WTC11 (cell line): ENCODE results near the gene POFUT2.

Source experiments
- ZNF138 ChIP-seq: sonication (generic); formaldehyde crosslinking; conservative IDR thresholded peaks from 2 replicates; pipeline ENCODE4 v1.8.1; 2022; ENCODE audit warnings: mild to moderate bottlenecking, moderate library complexity, missing genetic modification reagents
- TF ChIP-seq, protein P1 (sequence below): sonication (generic); formaldehyde crosslinking; IDR thresholded peaks from 2 replicates; pipeline ENCODE4 v1.8.1; 2023; ENCODE audit warnings: mild to moderate bottlenecking, missing genetic modification reagents, moderate library complexity
- TF ChIP-seq, protein P2 (sequence below): fragments of 200-600 bp; IDR thresholded peaks from 2 replicates; pipeline ENCODE4 v1.8.0; 2022; ENCODE audit warnings: antibody characterized with exemption
- TF ChIP-seq, protein P3 (sequence below): sonication (generic); formaldehyde crosslinking; IDR thresholded peaks from 2 replicates; pipeline ENCODE4 v1.8.0; 2022; ENCODE audit warnings: mild to moderate bottlenecking, missing genetic modification reagents

- TF ChIP-seq, protein P1, sequence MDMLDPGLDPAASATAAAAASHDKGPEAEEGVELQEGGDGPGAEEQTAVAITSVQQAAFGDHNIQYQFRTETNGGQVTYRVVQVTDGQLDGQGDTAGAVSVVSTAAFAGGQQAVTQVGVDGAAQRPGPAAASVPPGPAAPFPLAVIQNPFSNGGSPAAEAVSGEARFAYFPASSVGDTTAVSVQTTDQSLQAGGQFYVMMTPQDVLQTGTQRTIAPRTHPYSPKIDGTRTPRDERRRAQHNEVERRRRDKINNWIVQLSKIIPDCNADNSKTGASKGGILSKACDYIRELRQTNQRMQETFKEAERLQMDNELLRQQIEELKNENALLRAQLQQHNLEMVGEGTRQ (CRISPR knock-in tag) = no peak
- TF ChIP-seq, protein P2, sequence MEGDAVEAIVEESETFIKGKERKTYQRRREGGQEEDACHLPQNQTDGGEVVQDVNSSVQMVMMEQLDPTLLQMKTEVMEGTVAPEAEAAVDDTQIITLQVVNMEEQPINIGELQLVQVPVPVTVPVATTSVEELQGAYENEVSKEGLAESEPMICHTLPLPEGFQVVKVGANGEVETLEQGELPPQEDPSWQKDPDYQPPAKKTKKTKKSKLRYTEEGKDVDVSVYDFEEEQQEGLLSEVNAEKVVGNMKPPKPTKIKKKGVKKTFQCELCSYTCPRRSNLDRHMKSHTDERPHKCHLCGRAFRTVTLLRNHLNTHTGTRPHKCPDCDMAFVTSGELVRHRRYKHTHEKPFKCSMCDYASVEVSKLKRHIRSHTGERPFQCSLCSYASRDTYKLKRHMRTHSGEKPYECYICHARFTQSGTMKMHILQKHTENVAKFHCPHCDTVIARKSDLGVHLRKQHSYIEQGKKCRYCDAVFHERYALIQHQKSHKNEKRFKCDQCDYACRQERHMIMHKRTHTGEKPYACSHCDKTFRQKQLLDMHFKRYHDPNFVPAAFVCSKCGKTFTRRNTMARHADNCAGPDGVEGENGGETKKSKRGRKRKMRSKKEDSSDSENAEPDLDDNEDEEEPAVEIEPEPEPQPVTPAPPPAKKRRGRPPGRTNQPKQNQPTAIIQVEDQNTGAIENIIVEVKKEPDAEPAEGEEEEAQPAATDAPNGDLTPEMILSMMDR = no peak
- TF ChIP-seq ZNF138 (CRISPR knock-in tag) = no peak
- TF ChIP-seq, protein P3, sequence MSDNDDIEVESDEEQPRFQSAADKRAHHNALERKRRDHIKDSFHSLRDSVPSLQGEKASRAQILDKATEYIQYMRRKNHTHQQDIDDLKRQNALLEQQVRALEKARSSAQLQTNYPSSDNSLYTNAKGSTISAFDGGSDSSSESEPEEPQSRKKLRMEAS (CRISPR knock-in tag) = no peak
These were observed 17.3 kb downstream of the POFUT2 start for GRCh38 chr21:45270306-45270821.
